A673 (cell line): Measurements from ENCODE around the gene DPYSL5.

ENCODE experiments used
- EZH2 ChIP-seq: fragments of 200-600 bp; sonication (generic); IDR thresholded peaks from 2 replicates; pipeline ENCODE4 v1.6.1; 2017; ENCODE audit warnings: borderline replicate concordance, low read depth, mild to moderate bottlenecking, mixed read lengths, antibody characterized with exemption, low read length; ENCODE audit not compliant: poor library complexity, severe bottlenecking
- TF ChIP-seq, protein P1 (sequence below): fragments of 300-800, 200-600 bp; sonication (generic); conservative IDR thresholded peaks from 2 replicates; pipeline ENCODE4 v1.5.1; 2017; ENCODE audit warnings: low read depth, mild to moderate bottlenecking, antibody characterized with exemption, low read length, moderate library complexity, mixed read lengths

DNA sequence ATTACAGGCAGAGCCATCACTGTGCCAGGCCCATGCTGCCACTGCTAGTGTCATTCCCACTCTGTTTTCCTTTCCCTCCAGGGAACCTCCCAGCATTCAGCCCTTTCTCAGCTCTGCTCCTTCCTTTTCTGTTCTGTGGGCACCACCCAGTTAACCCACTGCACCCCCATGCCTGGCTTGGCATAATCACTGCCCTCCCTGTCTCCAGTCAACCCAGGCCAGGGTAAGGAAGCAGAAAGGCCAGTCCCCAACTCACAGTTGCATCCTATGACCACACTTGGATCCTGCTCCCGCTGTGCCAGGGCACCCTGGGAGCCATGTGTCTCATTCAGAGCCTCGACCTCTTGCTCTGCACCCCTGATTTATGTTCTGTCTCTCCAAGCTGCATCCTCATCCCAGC is 32.2 kb downstream of the DPYSL5 start:
- TF ChIP-seq, protein P1, sequence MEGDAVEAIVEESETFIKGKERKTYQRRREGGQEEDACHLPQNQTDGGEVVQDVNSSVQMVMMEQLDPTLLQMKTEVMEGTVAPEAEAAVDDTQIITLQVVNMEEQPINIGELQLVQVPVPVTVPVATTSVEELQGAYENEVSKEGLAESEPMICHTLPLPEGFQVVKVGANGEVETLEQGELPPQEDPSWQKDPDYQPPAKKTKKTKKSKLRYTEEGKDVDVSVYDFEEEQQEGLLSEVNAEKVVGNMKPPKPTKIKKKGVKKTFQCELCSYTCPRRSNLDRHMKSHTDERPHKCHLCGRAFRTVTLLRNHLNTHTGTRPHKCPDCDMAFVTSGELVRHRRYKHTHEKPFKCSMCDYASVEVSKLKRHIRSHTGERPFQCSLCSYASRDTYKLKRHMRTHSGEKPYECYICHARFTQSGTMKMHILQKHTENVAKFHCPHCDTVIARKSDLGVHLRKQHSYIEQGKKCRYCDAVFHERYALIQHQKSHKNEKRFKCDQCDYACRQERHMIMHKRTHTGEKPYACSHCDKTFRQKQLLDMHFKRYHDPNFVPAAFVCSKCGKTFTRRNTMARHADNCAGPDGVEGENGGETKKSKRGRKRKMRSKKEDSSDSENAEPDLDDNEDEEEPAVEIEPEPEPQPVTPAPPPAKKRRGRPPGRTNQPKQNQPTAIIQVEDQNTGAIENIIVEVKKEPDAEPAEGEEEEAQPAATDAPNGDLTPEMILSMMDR: no peak
- TF ChIP-seq EZH2: no peak
